Pons (tissue), 1 donor: ENCODE data around the gene ZNF892.
A peak's percentile ranks its signal among the peaks of the same experiment; 100 is the strongest.

ENCODE experiments used
- DNase-seq: peaks from one replicate; pipeline ENCODE4 v3.0.0-alpha.2; 2016; ENCODE audit warnings: low spot score

The ZNF892 gene

GRCh38 chr2:95207111-95207961, at the start of gene ZNF892:
Gene ZNF892, plus strand, starts transcription at chr2:95207521. Its CDS starts 295 bp downstream, at chr2:95207816.
- peak; percentile 87 for DNase-seq

GRCh38 chr2:95158441-95158840, 48.9 kb upstream of the ZNF892 start:
- no peak for DNase-seq

GRCh38 chr2:95158891-95159619, 48.3 kb upstream of the ZNF892 start:
- DNase-seq: peak; percentile 22

- peak; percentile 73 for DNase-seq
These were observed 47.5 kb upstream of the ZNF892 start, which contains the start of gene ZNF514 for GRCh38 chr2:95159690-95160449. Gene ZNF514, minus strand, starts transcription at chr2:95159848. Its CDS starts 6,595 bp downstream, at chr2:95153253.

DNA sequence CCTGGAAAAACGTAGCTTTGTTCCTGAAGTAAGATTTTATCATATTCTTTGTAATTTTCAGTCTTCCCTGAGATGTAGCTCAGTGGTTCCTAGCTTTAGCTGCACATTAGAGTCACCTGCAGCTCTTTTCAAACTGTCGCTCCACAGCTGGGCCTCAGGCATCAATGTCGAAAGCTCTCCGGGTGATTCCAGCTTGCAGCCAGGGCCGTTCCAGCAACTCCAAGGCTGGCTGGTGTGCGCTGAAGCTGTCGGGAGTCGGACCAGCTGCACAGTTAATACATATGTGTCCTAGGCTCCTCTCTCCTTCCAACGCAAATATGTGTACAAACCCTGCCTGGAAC, 42.3 kb upstream of the ZNF892 start:
- DNase-seq: no peak

- DNase-seq: peak; percentile 98
These were observed 41.8 kb upstream of the ZNF892 start, which contains the start of gene ZNF2 for GRCh38 chr2:95165371-95166064. Gene ZNF2, plus strand, starts transcription at chr2:95165809. Its CDS starts 10,418 bp downstream, at chr2:95176227.

DNA sequence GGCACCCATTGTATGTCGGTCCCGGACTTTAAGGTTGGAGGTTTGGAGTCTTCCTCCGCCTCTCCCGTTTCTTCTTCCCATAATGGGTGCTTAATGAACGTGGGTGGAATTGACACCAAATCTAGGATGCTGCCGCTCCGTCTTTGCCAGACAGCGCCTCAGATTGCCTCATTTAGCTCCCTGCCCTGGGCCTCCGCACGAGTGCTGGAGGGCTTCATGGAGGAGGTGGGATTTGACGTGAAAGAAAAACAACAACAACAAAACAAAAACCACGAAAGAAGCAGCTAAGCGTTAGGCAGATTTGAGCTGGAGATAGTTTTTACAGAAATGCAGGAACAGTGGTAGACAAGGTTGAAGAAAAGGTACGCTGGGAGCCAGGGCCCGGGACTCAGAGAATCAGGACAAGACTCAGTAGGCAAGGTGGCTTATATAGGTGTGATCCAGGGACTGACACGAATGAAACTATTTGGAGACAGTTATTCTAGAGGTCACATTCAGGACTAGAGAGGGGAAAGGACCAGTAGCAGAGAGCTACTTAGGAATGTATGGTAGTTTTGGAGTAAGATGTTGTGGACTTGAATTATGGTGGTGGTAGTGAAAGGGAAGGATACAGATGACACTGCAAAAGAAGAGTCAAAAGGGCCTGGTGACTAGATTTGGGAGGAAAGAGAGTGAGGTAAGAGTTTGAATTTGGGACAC, 41.1 kb upstream of the ZNF892 start:
- no peak for DNase-seq

DNA sequence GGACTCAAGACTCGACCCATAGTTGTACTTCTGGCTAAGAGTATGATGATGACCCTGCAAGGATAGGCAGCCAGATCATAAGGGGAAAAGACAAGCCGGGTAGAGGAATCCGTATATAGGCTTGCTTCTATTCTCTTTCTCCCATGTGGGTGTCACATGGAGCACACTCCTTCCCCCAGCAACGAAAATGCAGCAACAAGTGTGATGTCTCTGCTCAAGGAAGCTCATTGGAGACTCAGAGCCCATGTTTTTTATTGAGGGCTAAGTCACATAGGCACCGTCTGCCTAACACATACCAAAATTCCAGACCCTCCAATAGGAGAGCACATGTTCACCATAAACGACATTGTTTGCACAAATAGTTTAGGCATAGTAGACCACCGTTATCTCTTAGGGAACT, 35.4 kb upstream of the ZNF892 start:
- no peak for DNase-seq

- DNase-seq: no peak
These were observed 33.2 kb upstream of the ZNF892 start for GRCh38 chr2:95174031-95174542.

DNA sequence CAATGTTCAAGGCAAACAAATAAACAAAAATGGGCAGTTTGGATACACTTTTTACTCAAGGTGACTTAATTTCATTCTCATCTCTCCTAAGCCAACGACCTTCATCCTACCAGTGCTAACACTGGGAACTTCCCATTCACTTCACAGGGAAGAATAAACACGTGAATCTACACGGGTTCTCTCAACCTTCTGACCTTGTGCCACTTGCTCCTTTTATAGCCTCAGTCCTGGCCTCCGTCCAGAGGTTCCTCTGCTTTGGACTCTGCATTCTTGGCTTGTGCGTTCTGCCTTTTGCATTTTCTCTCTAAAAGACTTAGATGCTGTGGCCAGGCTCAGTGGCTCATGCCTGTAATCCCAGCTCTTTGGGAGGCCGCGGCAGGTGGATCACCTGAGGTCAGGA, 27.9 kb upstream of the ZNF892 start:
- no peak for DNase-seq

DNA sequence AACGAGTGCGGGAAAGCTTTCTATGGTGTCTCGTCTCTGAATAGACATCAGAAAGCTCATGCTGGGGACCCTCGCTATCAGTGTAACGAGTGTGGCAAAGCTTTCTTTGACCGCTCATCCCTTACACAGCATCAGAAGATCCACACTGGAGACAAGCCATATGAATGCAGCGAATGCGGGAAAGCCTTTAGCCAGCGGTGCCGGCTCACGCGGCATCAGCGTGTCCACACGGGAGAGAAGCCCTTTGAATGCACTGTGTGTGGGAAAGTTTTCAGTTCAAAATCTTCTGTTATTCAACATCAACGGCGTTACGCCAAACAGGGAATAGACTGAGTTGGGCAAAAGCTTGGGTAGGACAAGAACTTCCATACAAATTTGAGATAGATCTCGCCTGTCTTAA, 25.5 kb upstream of the ZNF892 start:
- no peak for DNase-seq

GRCh38 chr2:95185197-95185596, 22.1 kb upstream of the ZNF892 start:
- no peak for DNase-seq

- no peak for DNase-seq
These were observed 21.3 kb upstream of the ZNF892 start for GRCh38 chr2:95185973-95186372.

GRCh38 chr2:95192956-95193355, 14.4 kb upstream of the ZNF892 start:
- peak; percentile 34 for DNase-seq

- DNase-seq: no peak
These were observed 3.4 kb upstream of the ZNF892 start for GRCh38 chr2:95203911-95204310.

DNA sequence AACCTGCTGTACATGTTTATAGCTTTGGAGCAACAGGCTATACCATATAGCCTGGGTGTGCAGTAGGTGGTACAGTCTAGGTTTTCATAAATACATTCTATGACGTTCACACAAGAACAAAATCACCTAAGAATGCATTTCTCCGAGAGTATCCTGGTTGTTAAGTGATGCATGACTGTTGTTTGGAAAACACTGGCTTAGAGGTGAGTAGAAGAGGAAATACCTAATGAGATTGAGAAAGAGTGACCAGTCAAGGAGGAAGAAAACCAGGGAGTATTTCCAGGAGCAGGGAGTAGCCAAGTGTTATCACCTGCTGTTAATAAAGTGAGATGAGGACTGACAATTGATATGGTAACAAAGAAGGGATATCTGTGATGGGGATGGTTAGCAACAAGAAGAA, 2.9 kb upstream of the ZNF892 start:
- DNase-seq: no peak

- DNase-seq: no peak
These were observed 1.2 kb upstream of the ZNF892 start for GRCh38 chr2:95206096-95206495.

- no peak for DNase-seq
These were observed 785 bp downstream of the ZNF892 start for GRCh38 chr2:95208106-95208505.

DNA sequence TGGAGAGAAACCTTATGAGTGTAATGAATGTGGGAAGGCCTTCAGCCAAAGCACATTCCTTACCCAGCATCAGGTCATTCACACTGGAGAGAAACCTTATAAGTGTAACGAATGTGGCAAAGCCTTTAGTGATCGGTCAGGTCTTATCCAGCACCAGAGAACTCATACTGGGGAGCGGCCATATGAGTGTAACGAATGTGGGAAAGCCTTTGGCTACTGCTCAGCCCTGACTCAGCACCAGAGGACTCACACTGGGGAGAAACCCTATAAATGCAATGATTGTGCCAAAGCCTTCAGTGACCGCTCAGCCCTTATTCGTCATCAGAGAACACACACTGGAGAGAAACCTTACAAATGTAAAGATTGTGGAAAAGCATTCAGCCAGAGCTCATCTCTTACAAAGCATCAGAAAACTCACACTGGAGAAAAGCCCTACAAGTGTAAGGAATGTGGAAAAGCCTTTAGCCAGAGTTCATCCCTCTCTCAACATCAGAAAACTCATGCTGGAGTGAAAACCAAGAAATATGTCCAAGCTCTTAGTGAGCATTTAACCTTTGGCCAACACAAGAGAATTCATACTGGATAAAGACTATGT, 7.8 kb downstream of the ZNF892 start:
- no peak for DNase-seq

DNA sequence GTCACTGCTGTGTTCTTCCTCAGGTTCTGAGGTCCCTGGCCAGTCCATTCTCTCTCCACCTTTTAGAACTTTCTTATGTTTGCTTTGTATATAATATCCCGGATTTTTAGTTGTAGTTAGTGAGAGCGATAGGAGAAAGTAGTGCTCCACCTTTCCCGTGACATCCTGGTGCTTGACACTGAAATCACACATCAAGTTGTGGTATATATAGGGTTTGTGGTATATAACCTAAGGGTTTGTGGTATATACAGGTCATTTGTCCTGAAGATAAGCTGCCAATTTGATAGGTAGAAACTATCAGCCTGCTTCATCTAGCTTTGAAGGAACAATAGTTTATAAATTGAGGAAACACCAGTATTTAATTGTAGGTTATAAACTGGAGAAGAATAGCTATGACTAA, 13.1 kb downstream of the ZNF892 start:
- DNase-seq: no peak

DNA sequence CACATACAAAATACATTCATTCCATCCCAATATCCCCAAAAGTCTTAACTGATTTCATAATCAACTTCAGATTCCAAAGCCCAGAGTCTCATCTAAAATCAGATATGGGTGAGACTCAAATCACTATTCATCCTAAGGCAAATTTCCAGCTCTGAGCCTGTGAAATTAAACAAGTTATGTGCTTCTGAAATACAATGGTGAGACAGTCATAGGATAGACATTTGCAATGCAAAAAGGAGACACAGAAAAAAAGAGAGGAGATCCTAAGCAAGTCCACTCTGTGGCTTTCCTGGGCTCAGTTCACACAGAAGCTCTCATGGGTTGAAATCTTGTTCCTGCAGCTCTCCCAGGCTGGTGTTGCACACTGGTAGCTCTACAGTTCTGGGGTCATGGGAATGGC, 18.3 kb downstream of the ZNF892 start:
- DNase-seq: no peak
